Hematopoietic multipotent progenitor cell treated with erythropoietin and hydrocortisone succinate and interleukin-3 and kit ligand, for 15 days (in vitro differentiated cells): Measurements from ENCODE around the gene AKIP1.
"Not testable (repeated sequence)": the region's sequence is repeated elsewhere in the genome, so short reads cannot be mapped to it uniquely, and the experiment has no call there.

Experiments used
- DNase-seq: peaks from one replicate; pipeline ENCODE4 v3.0.0-alpha.2; 2015; ENCODE audit warnings: low spot score

AKIP1 gene

GRCh38 chr11:8917157-8917825 lies 6.3 kb downstream of the AKIP1 start:
- no peak for DNase-seq

- DNase-seq, result no peak
Measured at GRCh38 chr11:8922691-8923090, 11.7 kb downstream of the AKIP1 start.

- DNase-seq, result no peak
Measured at GRCh38 chr11:8925711-8926110, 14.7 kb downstream of the AKIP1 start.

GRCh38 chr11:8926236-8926635 lies 15.2 kb downstream of the AKIP1 start:
- DNase-seq, result no peak

- DNase-seq, result no peak
Measured at GRCh38 chr11:8927233-8927632, 16.2 kb downstream of the AKIP1 start.

GRCh38 chr11:8928205-8928604 lies 17.2 kb downstream of the AKIP1 start:
- no peak for DNase-seq

- no peak for DNase-seq
Measured at GRCh38 chr11:8928981-8929615, 18.1 kb downstream of the AKIP1 start.

- DNase-seq, result no peak
Measured at GRCh38 chr11:8930456-8931175, 19.6 kb downstream of the AKIP1 start.

GRCh38 chr11:8932564-8933180 lies 21.7 kb downstream of the AKIP1 start, which contains the start of gene C11orf16:
TSS of gene C11orf16 (minus strand) at chr11:8932947. CDS start at chr11:8932308, 639 bp downstream.
- no peak for DNase-seq

GRCh38 chr11:8933931-8934330 lies 22.9 kb downstream of the AKIP1 start:
- no peak for DNase-seq

GRCh38 chr11:8934742-8935488 lies 23.9 kb downstream of the AKIP1 start:
- no peak for DNase-seq

- not testable (repeated sequence) for DNase-seq
Measured at GRCh38 chr11:8935789-8936188, 24.8 kb downstream of the AKIP1 start.

- no peak for DNase-seq
Measured at GRCh38 chr11:8937159-8937558, 26.2 kb downstream of the AKIP1 start.

GRCh38 chr11:8937659-8938058 lies 26.7 kb downstream of the AKIP1 start:
- DNase-seq, result no peak

- no peak for DNase-seq
Measured at GRCh38 chr11:8941341-8942103, 30.5 kb downstream of the AKIP1 start.

- DNase-seq, result no peak
Measured at GRCh38 chr11:8942518-8943066, 31.6 kb downstream of the AKIP1 start, which contains the start of gene ASCL3. TSS of gene ASCL3 (minus strand) at chr11:8943016. CDS start at chr11:8938161, 4,855 bp downstream.

- DNase-seq, result no peak
Measured at GRCh38 chr11:8947230-8947943, 36.4 kb downstream of the AKIP1 start.

- no peak for DNase-seq
Measured at GRCh38 chr11:8948886-8949285, 37.9 kb downstream of the AKIP1 start.

- DNase-seq, result no peak
Measured at GRCh38 chr11:8956860-8957259, 45.9 kb downstream of the AKIP1 start.

- peak; percentile 83 for DNase-seq
Measured at GRCh38 chr11:8959546-8960166, 48.7 kb downstream of the AKIP1 start.
